GM18867 (cell line): ENCODE data around the gene TTLL11.
"Not testable (repeated sequence)": the region's sequence is repeated elsewhere in the genome, so short reads cannot be mapped to it uniquely, and the experiment has no call there.

ENCODE experiments used
- ATAC-seq: cut with Tn5 transposase; IDR thresholded peaks from one replicate; pipeline ENCODE4 v1.9.1; 2021; ENCODE audit warnings: mild to moderate bottlenecking, moderate library complexity; ENCODE audit not compliant: unreplicated experiment

The TTLL11 gene

DNA sequence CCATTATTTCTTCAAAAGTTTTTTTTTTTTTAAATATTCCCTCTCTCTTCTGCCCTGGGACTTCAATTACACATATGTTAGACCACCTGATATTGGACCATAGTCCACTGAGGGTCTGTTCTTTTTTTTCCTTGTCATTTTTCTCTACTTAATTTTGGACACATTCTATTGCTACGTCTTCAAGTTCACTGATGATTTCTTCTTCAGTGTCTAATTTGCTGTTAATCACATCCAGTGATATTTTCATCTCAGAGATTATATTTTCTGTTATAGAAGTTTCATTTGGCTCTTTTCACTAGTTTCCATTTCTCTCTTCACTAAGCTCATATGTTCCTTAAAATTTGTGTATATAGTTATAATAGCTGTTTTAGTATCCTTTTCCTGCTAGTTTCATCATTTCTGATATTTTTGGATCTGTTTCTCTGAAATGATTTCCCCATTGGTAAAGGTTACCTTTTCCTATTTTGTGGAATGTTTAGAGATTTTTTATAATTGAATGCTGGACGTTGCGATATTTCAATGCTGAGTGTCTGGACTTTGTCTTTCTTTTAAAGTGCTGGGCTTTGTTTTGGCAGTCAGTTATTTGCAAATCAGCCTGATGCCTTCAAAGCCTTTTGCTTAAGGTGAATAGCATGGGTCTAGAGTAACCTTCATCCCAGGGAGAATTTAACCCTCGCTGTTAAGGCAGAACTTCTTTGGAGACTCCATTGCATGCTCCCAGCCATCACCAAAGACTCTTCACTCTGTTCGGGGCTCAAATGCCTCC is 111.8 kb downstream of the TTLL11 start:
- no peak for ATAC-seq

DNA sequence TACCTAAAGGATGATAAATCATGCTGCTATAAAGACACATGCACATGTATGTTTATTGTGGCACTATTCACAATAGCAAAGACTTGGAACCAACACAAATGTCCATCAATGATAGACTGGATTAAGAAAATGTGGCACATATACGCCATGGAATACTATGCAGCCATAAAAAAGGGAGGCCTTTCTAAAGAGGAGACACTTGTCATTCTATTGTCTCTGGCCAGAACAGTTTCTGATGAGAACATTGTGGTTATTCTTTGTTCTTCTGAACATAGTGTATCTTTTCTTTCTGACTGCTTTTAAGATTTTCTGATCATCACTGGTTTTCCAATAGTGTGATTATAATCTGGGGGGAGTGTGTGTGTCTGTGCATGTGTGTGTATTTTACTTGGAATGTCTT is 112.4 kb downstream of the TTLL11 start:
- not testable (repeated sequence) for ATAC-seq

DNA sequence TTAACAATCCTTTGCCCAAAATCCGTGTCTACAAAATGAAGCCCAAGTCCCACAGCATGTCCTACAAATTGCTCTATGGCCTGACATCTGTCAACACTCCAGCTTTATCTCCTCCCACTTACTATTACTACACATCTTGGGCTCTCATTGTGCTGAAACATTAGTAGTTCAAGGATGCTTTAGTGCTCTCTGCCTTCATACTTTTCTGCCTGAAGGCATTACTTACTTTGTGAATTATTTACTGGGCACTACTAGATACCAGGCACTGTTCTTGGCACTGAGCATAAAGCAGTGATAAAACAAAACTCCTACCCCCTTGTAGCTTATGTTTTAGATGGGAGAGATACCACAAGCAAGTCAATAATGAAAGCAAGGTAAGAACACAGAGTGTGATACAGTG is 113.4 kb downstream of the TTLL11 start:
- ATAC-seq, result no peak

DNA sequence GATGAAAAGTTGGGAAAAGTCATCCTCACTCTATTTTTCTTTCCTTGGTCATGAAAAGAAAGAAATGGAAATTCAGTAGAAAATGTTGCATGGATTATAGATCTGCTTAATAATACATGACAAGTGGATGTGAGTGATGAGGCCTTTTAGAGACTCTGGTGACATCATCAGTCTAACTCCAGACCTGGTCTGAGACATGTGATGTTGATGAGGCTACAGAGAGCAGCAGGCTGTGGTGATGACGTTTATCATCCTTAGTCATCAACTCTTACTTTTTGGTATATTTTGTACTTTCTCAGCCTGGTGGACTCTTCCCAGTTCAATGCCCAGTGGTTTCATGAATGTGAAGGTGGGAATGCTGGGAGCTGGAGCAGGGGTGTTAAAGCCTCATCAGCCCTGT is 116.4 kb downstream of the TTLL11 start:
- ATAC-seq, result no peak

DNA sequence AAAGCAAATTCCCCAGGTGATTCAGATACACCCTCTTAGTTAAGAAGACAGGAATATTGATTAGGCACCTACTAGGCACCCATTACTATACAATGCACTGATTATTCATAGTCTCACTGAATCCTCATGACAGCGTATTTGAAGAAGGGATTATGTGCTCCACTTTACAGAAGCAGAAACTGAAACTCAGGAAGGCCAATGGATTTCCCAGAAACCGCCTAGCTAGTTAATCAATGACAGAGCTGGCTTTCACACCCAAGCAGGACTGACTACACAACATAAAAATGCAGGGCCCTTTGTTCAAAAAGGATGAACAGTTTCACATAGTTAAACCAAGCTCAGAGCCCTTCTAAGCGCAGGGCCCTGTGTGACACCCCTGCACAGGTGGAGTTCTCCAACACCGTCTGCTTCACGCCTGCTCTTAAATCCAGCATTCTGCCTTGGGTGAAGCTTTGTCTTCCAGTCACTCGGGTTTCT is 117.3 kb downstream of the TTLL11 start:
- no peak for ATAC-seq

DNA sequence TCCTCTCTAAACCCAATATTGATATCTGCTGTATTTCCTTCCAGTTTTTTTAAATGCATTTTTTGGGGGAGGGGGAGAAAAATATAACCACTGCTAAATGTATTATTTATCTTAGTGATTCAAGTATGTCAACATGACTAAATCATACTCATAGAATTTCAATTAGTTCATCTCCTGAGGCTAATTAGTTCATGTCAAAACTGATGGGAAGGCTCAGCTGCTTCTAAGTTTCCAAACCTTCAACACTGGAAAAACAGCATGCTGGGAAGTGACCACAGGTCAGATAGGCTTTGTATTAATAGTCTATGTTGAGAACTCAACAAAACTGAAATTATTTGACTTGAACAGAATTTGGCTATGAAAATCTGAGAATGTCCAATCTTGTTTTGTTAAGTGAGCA is 118.7 kb downstream of the TTLL11 start:
- ATAC-seq, result no peak

DNA sequence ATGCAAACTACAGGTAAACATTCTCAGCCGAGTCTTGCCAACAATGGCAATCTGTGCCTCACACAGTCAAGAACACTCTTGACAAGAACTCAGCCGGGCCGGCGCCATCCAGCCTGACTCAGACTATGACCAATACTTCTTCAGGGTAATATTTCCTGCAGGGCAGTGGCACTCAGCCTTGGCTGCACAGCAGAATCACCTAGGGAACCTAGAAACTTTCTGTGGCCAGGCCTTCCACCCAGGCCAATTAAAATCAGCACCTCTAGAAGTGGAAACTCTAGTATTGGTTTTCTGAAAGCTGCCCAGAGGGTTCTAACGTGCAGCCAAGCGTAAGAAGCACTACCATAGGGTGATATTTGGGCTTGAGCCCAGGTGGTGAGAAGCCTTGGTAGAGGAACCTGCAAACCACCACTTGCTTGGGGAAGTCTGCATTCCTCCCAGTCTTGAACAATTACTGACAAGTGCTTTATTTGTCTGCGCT is 120.6 kb downstream of the TTLL11 start:
- peak; percentile 92 for ATAC-seq

DNA sequence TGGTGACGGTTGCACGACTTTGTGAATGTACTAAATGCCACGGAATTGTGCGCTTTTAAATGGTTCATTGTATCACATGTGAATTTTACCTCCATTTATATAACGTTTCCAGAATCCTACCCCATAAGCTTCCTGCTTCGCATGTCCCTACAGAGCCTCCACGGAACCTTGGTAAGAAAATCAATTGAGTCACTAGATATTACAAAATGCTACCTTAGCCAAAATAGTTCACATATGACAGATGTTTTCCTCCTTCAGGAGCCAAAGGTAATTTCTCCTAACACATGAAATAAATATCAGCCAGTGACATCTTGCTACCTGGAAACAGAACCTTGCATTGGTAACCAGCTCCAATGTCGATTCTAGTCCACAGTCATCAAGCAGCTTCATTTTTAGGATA is 125.1 kb downstream of the TTLL11 start:
- ATAC-seq, result no peak

DNA sequence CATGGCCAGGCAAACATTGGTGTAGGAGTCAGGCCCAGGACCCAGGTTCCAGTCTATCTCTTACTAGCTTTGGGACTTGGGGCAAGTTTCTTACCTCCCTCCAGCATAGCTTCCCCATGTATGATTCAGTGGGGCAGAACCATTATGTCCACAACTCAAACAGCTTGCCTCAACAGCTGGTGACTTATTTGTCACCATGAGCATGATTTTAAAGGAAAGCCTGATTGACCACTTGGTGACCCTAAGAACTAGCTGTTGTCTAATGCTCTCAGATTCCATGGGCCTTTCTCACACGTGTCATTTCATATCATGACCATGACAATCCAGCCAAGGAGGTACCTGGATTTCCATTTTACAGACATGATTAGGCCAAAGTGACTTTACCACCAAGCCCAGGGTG is 126.4 kb downstream of the TTLL11 start:
- no peak for ATAC-seq

DNA sequence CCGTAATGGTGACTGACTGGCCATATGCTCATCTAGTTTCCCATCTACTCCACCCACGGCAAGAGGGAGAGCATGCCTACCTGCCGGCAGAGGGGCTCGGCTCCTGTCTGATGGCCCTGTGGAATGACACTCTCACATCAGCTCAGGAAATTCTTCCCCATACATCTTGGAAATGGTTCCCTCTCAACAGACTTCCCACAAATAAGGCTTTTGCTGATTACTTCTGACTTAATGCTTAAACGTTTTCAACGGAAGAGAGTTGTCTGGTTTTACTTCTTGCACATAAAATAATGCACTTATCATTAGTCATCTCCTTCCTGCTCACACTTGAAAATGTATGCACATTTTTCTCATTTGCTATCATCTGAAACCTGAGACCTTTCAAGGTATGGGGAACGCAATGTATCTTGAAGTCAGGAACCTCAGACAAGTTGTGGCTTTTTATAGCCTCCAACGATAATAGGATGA is 129.5 kb downstream of the TTLL11 start:
- ATAC-seq, result no peak

DNA sequence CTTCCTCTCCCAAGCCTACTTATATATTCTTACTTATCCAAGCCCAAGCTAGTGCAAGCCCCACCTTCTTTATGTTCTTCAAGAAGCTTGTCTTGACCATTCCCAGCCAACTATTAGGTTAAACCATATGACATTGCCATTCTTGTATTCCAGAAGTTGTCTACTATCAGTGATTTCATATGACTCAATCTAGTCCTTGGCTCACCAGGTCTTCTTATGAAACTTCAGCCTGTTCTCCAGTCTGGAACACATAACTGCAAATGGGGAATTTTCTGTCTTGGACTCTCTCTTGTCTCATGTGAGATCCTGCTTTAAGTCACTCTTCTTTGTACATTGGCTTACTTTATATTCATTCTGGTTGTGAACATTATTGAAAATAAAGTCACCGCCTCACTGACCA is 130.7 kb downstream of the TTLL11 start:
- ATAC-seq, result no peak

DNA sequence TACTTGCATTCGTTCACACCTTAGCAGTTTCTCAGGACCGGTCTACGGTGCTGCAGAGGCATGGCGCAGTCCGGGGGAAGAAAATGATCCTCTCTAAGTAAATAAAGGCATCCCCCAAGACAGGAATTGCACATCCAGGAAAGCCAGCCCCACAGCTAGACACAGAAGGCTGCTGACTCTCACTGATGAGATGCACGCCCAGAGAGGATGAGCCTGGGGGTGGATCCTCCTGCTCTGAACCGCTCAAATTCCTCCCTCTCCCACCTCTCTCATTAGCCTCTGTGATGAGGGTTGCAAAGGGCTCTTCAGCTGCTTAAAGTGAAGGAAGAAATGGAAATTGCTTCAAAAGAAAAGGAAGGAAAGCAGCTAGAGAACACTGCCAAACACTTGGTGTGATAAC is 132.4 kb downstream of the TTLL11 start:
- ATAC-seq, result no peak

DNA sequence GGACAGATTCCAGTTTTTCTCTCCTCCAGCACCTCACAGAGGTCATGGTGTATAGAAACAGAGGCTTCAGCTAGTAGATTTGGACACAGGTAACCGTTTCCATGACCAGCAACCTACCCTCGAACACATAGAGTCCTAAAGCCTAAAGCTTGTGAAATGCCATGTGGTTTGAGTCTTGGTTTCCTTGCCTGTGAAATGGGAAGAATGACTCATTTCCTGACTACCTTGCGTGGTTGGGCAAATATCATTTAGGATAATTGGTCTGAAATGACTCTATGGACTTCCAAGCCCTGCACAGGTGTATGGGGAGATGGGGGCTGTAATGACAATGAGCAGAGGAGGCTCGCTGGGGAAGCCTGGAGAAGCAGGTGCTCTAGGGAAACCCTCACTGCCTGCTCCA is 134.6 kb downstream of the TTLL11 start:
- no peak for ATAC-seq

DNA sequence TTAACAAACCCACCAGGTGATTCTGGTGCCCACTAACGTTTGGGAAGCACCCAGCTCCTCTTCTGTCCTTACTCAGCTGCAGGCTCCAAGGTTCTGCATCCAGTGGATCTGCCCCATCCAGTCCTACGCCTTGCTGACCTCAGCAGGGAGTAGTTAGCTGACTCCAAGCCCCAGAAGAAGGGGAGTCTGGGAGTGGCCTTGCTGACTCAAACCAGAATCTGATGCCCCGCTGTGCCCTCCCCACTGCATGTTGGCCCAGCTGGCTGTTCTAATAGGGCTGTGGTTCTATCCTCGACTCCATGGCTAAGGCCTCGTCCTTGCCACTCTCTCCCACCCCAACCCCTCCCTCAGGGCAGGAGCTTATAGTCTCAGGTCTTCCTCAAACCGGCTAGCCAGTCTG is 136.3 kb downstream of the TTLL11 start:
- ATAC-seq, result no peak

DNA sequence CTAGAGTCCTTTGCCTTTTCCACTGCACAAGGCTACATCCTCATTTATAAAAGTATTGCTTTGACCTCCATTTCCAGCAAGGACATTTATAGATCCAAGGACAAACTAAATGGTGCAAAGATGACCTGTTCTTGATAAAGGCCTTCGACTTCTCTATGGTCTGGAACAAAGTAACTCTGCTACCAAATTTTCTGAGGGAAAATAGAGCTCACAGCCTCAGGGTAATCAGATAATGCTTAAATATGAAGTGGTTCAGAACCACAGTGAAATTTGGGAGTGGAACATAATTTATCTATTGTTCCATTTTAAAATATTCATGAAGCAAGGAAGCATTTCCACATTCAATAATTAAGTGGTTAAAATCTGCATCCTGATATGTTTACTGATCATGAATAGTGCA is 137.5 kb downstream of the TTLL11 start:
- no peak for ATAC-seq

DNA sequence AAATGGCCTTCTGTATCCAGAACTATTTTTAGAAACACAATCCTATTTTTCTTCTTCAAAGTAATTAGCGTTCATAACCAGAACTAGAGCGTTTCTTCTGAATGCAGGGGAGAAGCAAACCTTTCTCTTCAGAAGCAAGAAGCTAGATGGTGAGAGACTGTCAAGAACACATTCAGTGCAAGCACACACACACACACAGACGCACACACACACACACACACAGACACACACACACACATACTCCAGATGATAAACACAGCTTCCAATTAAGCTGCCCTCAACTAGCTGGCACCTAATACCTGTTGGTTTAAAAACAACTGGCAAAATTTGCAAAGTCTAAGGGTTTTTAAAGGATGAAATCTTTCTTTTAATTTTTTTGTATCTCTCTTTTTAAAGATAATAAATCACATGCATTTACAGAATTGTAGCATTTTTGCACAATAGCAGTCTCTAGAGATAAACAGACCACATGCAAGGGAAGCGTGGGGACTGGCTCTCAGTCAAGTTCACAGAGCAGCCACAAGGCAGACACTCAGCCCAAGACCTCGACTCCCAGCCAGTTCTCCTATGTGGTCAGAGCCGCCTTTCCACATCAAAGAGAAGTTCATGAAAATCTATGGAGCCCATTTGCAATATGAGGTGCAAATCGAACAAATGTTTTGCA is 138.5 kb downstream of the TTLL11 start:
- no peak for ATAC-seq

DNA sequence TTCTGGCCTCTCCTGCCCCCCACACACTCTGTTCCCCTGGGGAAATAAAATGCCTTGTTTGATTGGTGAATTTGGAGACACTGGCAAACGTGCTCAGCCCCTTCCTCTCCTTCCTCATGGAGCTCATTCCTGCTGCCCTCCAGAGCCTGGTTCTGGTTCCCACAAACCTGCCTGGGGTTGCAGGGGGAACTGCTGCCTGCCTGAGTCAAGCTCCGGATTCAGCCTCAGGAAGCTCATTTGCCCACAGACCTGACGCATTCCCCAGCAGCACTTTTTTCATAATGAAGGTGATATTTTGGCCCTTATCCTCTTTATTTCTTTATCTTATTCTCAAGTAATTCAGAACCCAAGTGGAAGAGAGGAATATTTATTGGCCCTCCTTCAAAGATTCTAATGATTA is 140.5 kb downstream of the TTLL11 start:
- no peak for ATAC-seq

DNA sequence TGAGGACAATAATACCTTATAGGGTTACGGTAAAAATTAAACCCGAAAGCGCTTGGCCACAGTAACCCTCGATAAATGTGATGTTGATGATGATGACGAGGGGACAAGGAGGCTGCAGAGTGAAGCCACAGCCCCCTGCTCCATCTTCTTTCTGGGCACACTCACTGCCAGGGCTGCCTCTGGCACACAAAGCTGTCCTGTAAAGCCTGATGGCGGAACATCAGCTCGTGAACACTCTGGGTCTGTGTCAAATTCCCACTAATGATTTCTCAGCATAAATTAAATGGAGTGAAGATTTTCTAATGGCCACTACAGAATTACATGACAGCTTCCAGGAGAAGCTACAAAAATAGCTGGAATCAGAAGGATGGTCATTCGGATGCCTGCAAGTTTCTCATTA is 142.2 kb downstream of the TTLL11 start:
- no peak for ATAC-seq

DNA sequence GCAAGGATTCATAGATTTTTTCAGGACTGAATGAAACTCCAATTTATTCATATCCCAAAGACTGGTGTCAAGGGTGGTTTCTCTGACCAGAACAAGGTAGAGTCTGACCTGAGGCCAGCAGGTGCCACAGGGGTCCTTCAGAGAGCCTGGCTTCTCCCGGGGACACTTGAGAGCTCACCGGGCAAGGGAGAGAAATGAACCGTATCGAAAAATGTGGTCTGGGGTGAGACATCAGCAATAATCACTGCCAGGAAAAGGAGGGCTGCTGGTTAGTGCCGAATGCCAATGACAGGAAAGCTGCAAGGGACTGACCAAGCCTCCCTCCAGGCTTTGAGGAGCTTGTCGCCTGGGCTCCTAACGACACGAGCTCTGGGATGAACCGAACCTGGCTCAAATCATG is 142.7 kb downstream of the TTLL11 start:
- no peak for ATAC-seq

DNA sequence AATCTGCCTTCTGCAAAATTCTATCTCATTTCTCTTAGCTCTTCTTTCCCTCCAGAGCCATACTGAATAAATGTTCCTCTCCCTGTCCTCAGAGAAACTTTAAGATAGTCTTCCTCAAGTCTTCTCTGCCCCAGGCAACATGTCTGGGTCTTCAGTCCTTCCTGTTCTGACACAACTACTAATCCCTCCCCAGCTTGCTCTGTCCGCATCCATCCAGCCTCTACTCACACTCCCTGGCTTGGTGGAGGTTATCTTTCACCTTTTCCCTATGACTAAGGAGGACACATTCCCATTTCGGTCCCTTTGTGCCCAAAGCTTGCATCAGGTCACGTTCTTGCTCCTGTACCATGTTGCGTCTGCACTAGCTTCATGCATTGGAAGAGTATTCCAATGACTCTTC is 143.3 kb downstream of the TTLL11 start:
- no peak for ATAC-seq

DNA sequence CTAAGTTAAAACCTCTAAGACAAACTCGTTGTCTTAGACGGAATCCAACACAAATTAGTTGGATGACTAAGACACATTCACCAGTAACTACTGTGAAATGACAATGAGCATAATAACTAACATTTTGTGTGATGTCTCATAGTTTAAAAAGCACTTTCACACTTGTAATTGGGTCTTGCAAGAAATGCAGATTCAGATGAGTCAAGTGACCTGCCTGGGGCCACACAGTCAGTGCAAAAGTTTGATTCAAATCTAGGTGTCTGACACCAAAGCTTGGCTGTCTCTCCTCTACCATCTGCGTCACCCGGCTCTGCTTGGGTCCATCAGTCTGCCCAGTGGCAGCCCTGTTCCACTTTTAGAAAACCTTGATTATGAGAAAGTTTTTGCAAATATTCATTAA is 143.7 kb downstream of the TTLL11 start:
- ATAC-seq, result no peak

DNA sequence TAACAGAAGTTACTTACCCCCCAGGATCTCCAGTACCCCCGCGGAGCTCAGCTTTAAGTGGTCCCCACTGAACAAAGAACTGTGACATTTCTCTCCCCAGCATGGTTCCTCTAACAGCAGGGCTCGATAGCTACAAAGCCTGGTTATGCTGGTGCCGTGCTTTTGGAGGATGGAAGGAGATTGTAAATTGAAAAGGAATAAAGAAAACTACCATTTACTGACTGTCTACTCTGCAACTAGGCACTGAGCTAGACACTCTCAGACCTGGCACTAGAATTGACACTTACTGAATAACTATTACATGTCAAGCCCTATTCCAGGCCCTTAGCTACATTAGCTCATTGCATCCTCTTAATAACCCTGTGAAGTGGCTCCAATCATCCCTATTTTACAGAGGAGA is 145.3 kb downstream of the TTLL11 start:
- ATAC-seq, result no peak
